HepG2 (cell line): ENCODE data around the gene NPBWR2. TPM values are rescaled to one million over a fixed set of nuclear protein-coding genes. Genes with fewer than 3 reads are reported as not detected.
A peak's percentile ranks its signal among the peaks of the same experiment; 100 is the strongest.

Source experiments
- ARID4A ChIP-seq: sonication (generic); formaldehyde crosslinking; IDR thresholded peaks from 2 replicates; pipeline ENCODE4 v1.5.0; 2020; ENCODE audit warnings: mild to moderate bottlenecking, missing genetic modification reagents, borderline replicate concordance
- ATF4 ChIP-seq, 2 experiments: fragments of 450-650 bp in 1 of 2; sonication (generic) in 1 of 2; formaldehyde crosslinking; IDR thresholded peaks; 2 replicates each; pipeline versions ENCODE4 v1.5.0 to v1.8.0; 2020 to 2022; ENCODE audit warnings: mild to moderate bottlenecking in 1 of 2, missing genetic modification reagents in 1 of 2
- BRCA1 ChIP-seq: sonication (generic); formaldehyde crosslinking; IDR thresholded peaks from 2 replicates; pipeline ENCODE4 v1.4.0; 2020; ENCODE audit warnings: missing genetic modification reagents
- DRAP1 ChIP-seq: IDR thresholded peaks from 2 replicates; pipeline ENCODE4 v1.6.1; 2016; ENCODE audit warnings: missing genetic modification reagents, missing compliant biosample characterization
- DZIP1 ChIP-seq: sonication (generic); formaldehyde crosslinking; IDR thresholded peaks from 2 replicates; pipeline ENCODE4 v1.5.0; 2020; ENCODE audit warnings: mild to moderate bottlenecking, missing genetic modification reagents
- EED ChIP-seq: sonication (generic); formaldehyde crosslinking; IDR thresholded peaks from 2 replicates; pipeline ENCODE4 v1.5.0; 2020; ENCODE audit warnings: mild to moderate bottlenecking, missing genetic modification reagents
- EP300 ChIP-seq, 3 experiments: sonication (generic) in 1 of 3; formaldehyde crosslinking in 1 of 3; IDR thresholded peaks; 2 replicates each; pipeline versions ENCODE4 v1.5.1 to v1.6.1; 2011 to 2020; ENCODE audit warnings: low read depth in 2 of 3, low read length in 2 of 3, borderline replicate concordance in 1 of 3, improper control_type of control experiment in 1 of 3, mild to moderate bottlenecking in 1 of 3, missing genetic modification reagents in 1 of 3, moderate library complexity in 1 of 3
- HDAC2 ChIP-seq: sonication (generic); formaldehyde crosslinking; IDR thresholded peaks from 2 replicates; pipeline ENCODE4 v1.4.0; 2020; ENCODE audit warnings: missing genetic modification reagents
- HNRNPLL ChIP-seq: fragments of 200-400 bp; formaldehyde crosslinking; IDR thresholded peaks from 2 replicates; pipeline ENCODE4 v1.6.1; 2017; ENCODE audit warnings: mild to moderate bottlenecking, low read depth, low read length; ENCODE audit not compliant: poor library complexity, severe bottlenecking
- ISX ChIP-seq: sonication (generic); formaldehyde crosslinking; conservative IDR thresholded peaks from 2 replicates; pipeline ENCODE4 v1.5.0; 2020; ENCODE audit warnings: missing genetic modification reagents
- LCORL ChIP-seq, 2 experiments: fragments of 450-650 bp in 1 of 2; sonication (generic) in 1 of 2; formaldehyde crosslinking in 1 of 2; IDR thresholded peaks; 2 replicates each; pipeline versions ENCODE4 v1.5.0 to v1.6.1; 2017 to 2020; ENCODE audit warnings: antibody characterized with exemption in 1 of 2, missing genetic modification reagents in 1 of 2
- SRSF1 ChIP-seq: fragments of 200-400 bp; formaldehyde crosslinking; optimal IDR thresholded peaks from 2 replicates; pipeline ENCODE3; 2017; ENCODE audit warnings: mild to moderate bottlenecking, low read depth, low read length, moderate library complexity
- STAT5B ChIP-seq: sonication (generic); formaldehyde crosslinking; IDR thresholded peaks from 2 replicates; pipeline ENCODE4 v1.4.0; 2020; ENCODE audit warnings: missing genetic modification reagents
- TFE3 ChIP-seq: IDR thresholded peaks from 2 replicates; pipeline ENCODE4 v1.6.1; 2016
- ZNF282 ChIP-seq: fragments of 450-650 bp; IDR thresholded peaks from 2 replicates; pipeline ENCODE4 v1.6.1; 2018; ENCODE audit not compliant: partially characterized antibody
- ZNF513 ChIP-seq: sonication (generic); formaldehyde crosslinking; conservative IDR thresholded peaks from 2 replicates; pipeline ENCODE4 v1.5.0; 2020; ENCODE audit warnings: missing genetic modification reagents
- ZNF75D ChIP-seq: sonication (generic); formaldehyde crosslinking; IDR thresholded peaks from 2 replicates; pipeline ENCODE4 v1.8.1; 2023; ENCODE audit warnings: missing genetic modification reagents, mild to moderate bottlenecking, borderline replicate concordance
- polyA plus RNA-seq, 8 experiments: library from polyadenylated mRNA; depleted of rRNA in 3 of 8; stranded (reverse) in 7 of 8; unstranded in 1 of 8; fragments of >200 nt; fragmentation: Illumina TruSeq in 4 of 8; extraction: Trizol in 4 of 8; gene quantifications; 2 replicates each; pipeline versions ENCODE4 v1.2.1 to v1.2.3, GENCODE V29; 2011 to 2016; ENCODE audit warnings: low read depth in 4 of 8, missing spikeins in 1 of 8, mixed read lengths in 1 of 8; ENCODE audit not compliant: insufficient read depth in 1 of 8
- total RNA-seq, 5 experiments: library from RNA; depleted of rRNA; stranded (reverse); fragments of >200 nt; fragmentation: Illumina TruSeq; extraction: Trizol; gene quantifications; 2 replicates each; pipeline ENCODE4 v1.2.3, GENCODE V29; 2016; ENCODE audit warnings: low read depth in 1 of 5

The NPBWR2 gene
- total and polyA plus RNA-seq, 2 of the 13 experiments (the other 11 are each of a cell fraction or from before 2014, with no cell fraction given), result not detected

GRCh38 chr20:64083378-64083803 lies 24.0 kb downstream of the NPBWR2 start (continued):
- no peak for TF ChIP-seq LCORL (IDR thresholded peaks at IDR 0.05)
- TF ChIP-seq LCORL (CRISPR knock-in tag; IDR thresholded peaks at IDR 0.05), result peak; percentile 89; the same call in 1 of the 2 replicates
- peak; percentile 61; the same call in 1 of the 2 replicates for TF ChIP-seq ARID4A (CRISPR knock-in tag)
- no peak for TF ChIP-seq ZNF513
- no peak for TF ChIP-seq ZNF75D (CRISPR knock-in tag)
- peak; percentile 58; the same call in 1 of the 2 replicates for TF ChIP-seq HDAC2 (CRISPR knock-in tag)
- TF ChIP-seq ATF4 (CRISPR knock-in tag; IDR thresholded peaks at IDR 0.05), result no peak
- no peak for TF ChIP-seq ZNF282
- no peak for TF ChIP-seq ISX
- peak; percentile 14 for TF ChIP-seq SRSF1
- TF ChIP-seq HNRNPLL, result peak; percentile 51
- no peak for TF ChIP-seq STAT5B (CRISPR knock-in tag)
- TF ChIP-seq DZIP1 (CRISPR knock-in tag), result 0 out of 2 replicates have a peak, but pooled peaks have one; percentile 12
- no peak for TF ChIP-seq BRCA1 (CRISPR knock-in tag)
- 0 out of 4 replicates have a peak, but pooled peaks of 1 of the 2 experiments have one; percentile 20 for TF ChIP-seq EP300 (IDR thresholded peaks at IDR 0.05; ENCODE audit: low read depth in 2 of 2, low read length in 2 of 2)
- TF ChIP-seq EP300 (CRISPR knock-in tag; IDR thresholded peaks at IDR 0.05; ENCODE audit: borderline replicate concordance), result 0 out of 2 replicates have a peak, but pooled peaks have one; percentile 33
- no peak; the same call in none of the 2 replicates for TF ChIP-seq DRAP1 (CRISPR knock-in tag)
- no peak for TF ChIP-seq EED (CRISPR knock-in tag)
- no peak for TF ChIP-seq TFE3
